Upper lobe of left lung (tissue), 4 donors: Measurements from ENCODE around the gene PKNOX1.

Experiments
- EP300 ChIP-seq, 4 donors: sonication (generic); formaldehyde crosslinking; IDR thresholded peaks; one replicate each; pipeline ENCODE4 v1.5.1; 2017; ENCODE audit warnings: antibody characterized with exemption in 4 of 4, control low read depth in 2 of 4
- POLR2A ChIP-seq, 4 donors: fragments of 450-650 bp; IDR thresholded peaks; one replicate each; pipeline ENCODE4 v1.5.1; 2016 to 2017; ENCODE audit warnings: antibody characterized with exemption in 4 of 4, mild to moderate bottlenecking in 2 of 4
- POLR2AphosphoS5 ChIP-seq, 2 donors: sonication (generic); formaldehyde crosslinking; IDR thresholded peaks; one replicate each; pipeline ENCODE4 v1.5.1; 2017; ENCODE audit warnings: antibody characterized with exemption in 2 of 2
- TF ChIP-seq, protein P1 (sequence below), 6 experiments: fragments of 450-650 bp in 4 of 6; fragments of 200-600 bp in 2 of 6; sonication (generic) in 2 of 6; IDR thresholded peaks; one replicate each; pipeline ENCODE4 v1.5.1; 2016 to 2019; ENCODE audit warnings: antibody characterized with exemption in 6 of 6

DNA sequence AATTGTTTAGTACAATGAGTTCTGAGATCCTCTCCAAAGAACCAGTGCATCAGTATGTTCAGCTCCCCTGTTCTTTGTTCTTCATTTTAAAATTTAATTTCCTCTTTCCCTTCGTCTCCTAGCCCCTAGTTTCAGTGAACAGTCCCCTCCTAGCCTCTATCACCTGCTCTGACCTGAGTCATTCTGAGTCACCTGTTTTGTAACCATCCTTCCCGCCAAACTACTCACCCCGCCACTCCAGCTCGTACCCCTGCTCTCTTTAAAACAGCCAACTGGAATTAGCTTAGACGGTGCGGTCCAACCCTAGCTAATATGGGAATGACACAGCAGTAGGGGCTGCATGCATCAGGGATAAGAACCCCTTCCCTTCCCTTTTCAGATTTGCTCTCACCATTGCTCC is 32.1 kb upstream of the PKNOX1 start:
- TF ChIP-seq POLR2A (IDR thresholded peaks at IDR 0.05), result no peak
- TF ChIP-seq, protein P1, sequence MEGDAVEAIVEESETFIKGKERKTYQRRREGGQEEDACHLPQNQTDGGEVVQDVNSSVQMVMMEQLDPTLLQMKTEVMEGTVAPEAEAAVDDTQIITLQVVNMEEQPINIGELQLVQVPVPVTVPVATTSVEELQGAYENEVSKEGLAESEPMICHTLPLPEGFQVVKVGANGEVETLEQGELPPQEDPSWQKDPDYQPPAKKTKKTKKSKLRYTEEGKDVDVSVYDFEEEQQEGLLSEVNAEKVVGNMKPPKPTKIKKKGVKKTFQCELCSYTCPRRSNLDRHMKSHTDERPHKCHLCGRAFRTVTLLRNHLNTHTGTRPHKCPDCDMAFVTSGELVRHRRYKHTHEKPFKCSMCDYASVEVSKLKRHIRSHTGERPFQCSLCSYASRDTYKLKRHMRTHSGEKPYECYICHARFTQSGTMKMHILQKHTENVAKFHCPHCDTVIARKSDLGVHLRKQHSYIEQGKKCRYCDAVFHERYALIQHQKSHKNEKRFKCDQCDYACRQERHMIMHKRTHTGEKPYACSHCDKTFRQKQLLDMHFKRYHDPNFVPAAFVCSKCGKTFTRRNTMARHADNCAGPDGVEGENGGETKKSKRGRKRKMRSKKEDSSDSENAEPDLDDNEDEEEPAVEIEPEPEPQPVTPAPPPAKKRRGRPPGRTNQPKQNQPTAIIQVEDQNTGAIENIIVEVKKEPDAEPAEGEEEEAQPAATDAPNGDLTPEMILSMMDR (IDR thresholded peaks at IDR 0.05), result no peak
- TF ChIP-seq EP300 (IDR thresholded peaks at IDR 0.05), result no peak
- TF ChIP-seq POLR2AphosphoS5 (IDR thresholded peaks at IDR 0.05), result no peak
